ENCODE measurements around the gene CWC27. TPM values are rescaled to one million over a fixed set of nuclear protein-coding genes. Genes with fewer than 3 reads are reported as not detected.

CWC27 gene
- total and polyA plus RNA-seq, 10 donors, result 11.1 to 22.1 (median 15.9) TPM

DNA sequence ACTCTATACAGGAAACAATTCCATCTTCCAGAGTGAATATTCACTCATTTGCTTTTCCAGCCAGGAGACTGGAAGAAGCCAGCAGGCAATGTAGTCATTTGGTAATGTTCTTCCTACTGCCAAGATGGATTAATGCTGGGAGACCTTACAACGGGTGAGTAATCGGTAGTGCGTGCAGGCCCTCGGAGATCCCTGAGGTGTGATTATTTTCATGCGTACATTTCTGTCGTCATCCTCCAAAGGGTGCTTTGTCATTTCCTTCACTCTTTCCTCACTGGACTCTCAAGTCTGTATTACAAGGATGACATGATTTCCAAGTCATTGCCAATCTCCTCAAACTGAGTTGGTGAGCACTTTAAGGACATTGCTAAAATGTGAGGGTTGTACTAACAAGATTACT lies 263.5 kb downstream of the CWC27 start:
- Histone ChIP-seq H3K27ac (no peak overlapping the region), H3K4me3 (no peak overlapping the region), H3K27me3 (replicated peaks in 1 of 7) (no peaks in the 10 kb centered on the region), H3K36me3 (no peaks in the 10 kb centered on the region), H3K4me1 (peaks cover 4 to 31% (median 16%) of the 10 kb centered on the region in 6 donors), H3K9me3 (no peaks in the 10 kb centered on the region)
- TF ChIP-seq POLR2A (IDR thresholded peaks at IDR 0.05) (no peak), POLR2AphosphoS5 (IDR thresholded peaks at IDR 0.05) (no peak)
- TF ChIP-seq, protein P1, sequence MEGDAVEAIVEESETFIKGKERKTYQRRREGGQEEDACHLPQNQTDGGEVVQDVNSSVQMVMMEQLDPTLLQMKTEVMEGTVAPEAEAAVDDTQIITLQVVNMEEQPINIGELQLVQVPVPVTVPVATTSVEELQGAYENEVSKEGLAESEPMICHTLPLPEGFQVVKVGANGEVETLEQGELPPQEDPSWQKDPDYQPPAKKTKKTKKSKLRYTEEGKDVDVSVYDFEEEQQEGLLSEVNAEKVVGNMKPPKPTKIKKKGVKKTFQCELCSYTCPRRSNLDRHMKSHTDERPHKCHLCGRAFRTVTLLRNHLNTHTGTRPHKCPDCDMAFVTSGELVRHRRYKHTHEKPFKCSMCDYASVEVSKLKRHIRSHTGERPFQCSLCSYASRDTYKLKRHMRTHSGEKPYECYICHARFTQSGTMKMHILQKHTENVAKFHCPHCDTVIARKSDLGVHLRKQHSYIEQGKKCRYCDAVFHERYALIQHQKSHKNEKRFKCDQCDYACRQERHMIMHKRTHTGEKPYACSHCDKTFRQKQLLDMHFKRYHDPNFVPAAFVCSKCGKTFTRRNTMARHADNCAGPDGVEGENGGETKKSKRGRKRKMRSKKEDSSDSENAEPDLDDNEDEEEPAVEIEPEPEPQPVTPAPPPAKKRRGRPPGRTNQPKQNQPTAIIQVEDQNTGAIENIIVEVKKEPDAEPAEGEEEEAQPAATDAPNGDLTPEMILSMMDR (IDR thresholded peaks at IDR 0.05 in 8 of 11, conservative IDR thresholded peaks at IDR 0.05 in 3 of 11), result no peak
- 80 to 94% (median 88%) methylated on average over 6 of the region's 6 CpGs for WGBS, 5 donors
- DNase-seq, result no peak
- intact Hi-C loops (cut with DNase I; ENCODE audit: low total_unique reads), result no loop called here

- 82 to 88% (median 82%) methylated on average over 9 of the region's 9 CpGs for WGBS, 5 donors
- H3K27ac ChIP-seq, result peak overlapping the region in 7 of 8 donors; percentile 88 to 98 (median 95)
Observed at GRCh38 chr5:65034029-65034812, 265.5 kb downstream of the CWC27 start.

DNA sequence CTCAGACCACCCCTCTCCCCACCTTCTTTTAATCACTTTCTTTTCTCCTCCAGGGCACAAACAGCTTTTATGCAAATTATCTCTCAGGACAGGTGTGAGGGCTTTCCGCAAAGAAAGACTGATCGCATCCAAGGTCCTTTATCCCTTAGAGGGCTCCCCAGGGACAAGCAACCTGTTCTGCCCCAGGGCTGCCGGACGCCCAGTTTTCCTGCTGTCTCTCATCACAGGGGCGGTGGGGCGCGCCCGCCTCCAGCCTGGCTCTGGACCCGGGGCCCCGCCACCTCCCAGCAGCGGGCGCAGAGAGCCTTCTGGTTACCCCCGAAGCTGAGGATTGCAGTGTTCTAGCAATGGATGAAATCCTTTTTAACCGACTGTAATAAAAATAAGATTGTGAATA lies 266.1 kb downstream of the CWC27 start:
- Histone ChIP-seq H3K36me3 (no peaks in the 10 kb centered on the region), H3K27ac (peak overlapping the region; percentile 88 to 98 (median 95)), H3K4me3 (peak overlapping the region in 5 of 8 donors; percentile 52 to 76 (median 54)), H3K27me3 (replicated peaks in 1 of 7) (no peaks in the 10 kb centered on the region), H3K4me1 (peaks cover 4 to 35% (median 20%) of the 10 kb centered on the region in 6 donors), H3K9me3 (no peaks in the 10 kb centered on the region)
- intact Hi-C loops (cut with DNase I; ENCODE audit: low total_unique reads), result no loop called here
- peak; percentile 84 for DNase-seq
- 78 to 83% (median 81%) methylated on average over 14 of the region's 14 CpGs for WGBS, 5 donors
- TF ChIP-seq POLR2AphosphoS5 (IDR thresholded peaks at IDR 0.05) (no peak), POLR2A (IDR thresholded peaks at IDR 0.05) (no peak)
- TF ChIP-seq, protein P1 (IDR thresholded peaks at IDR 0.05 in 8 of 11, conservative IDR thresholded peaks at IDR 0.05 in 3 of 11), result no peak

More at GRCh38 chr5:65034029-65034812, 265.5 kb downstream of the CWC27 start:
- DNase-seq, result peak; percentile 77
- Histone ChIP-seq H3K9me3 (no peaks in the 10 kb centered on the region), H3K27me3 (replicated peaks in 1 of 7) (no peaks in the 10 kb centered on the region), H3K4me1 (peaks cover 4 to 35% (median 20%) of the 10 kb centered on the region in 6 donors), H3K4me3 (no peak overlapping the region), H3K36me3 (no peaks in the 10 kb centered on the region)
- intact Hi-C loops (cut with DNase I; ENCODE audit: low total_unique reads), result no loop called here
- no peak for TF ChIP-seq POLR2A (IDR thresholded peaks at IDR 0.05)
- TF ChIP-seq, protein P1 (IDR thresholded peaks at IDR 0.05 in 8 of 11, conservative IDR thresholded peaks at IDR 0.05 in 3 of 11), result no peak
- TF ChIP-seq POLR2AphosphoS5 (IDR thresholded peaks at IDR 0.05), result no peak

Data from spleen (tissue), 11 donors.